HL-60 (cell line): Measurements from ENCODE around the gene MYO10.

Experiments used
- DNase-seq, 2 experiments: peaks; one replicate each; pipeline ENCODE4 v3.0.0-alpha.2; 2010 to 2020; ENCODE audit warnings: low read depth in 1 of 2, low spot score in 1 of 2
- H3K27ac ChIP-seq: fragments of 250-450 bp; sonication (Bioruptor Pico); replicated peaks from 2 replicates; pipeline ENCODE4 v1.5.1; 2020; ENCODE audit warnings: mild to moderate bottlenecking, moderate library complexity
- H3K27me3 ChIP-seq: fragments of 250-450 bp; sonication (Bioruptor Pico); 2 replicates; pipeline ENCODE4 v1.5.1; 2021; ENCODE audit warnings: mild to moderate bottlenecking, moderate library complexity; ENCODE audit not compliant: insufficient read depth, poor library complexity, severe bottlenecking
- H3K4me3 ChIP-seq: replicated peaks from 2 replicates; pipeline ENCODE4 v1.5.1; 2011; ENCODE audit warnings: mild to moderate bottlenecking, control low read depth, low read length; ENCODE audit not compliant: insufficient read depth
- CTCF ChIP-seq: IDR thresholded peaks from one replicate; pipeline ENCODE4 v1.5.1; 2011; ENCODE audit warnings: low read length, control low read depth, inconsistent platforms; ENCODE audit not compliant: insufficient read depth
- GABPA ChIP-seq: IDR thresholded peaks from 2 replicates; pipeline ENCODE4 v1.6.1; 2012; ENCODE audit warnings: low read depth
- POLR2AphosphoS5 ChIP-seq: IDR thresholded peaks from 2 replicates; pipeline ENCODE4 v1.6.1; 2012; ENCODE audit warnings: low read depth
- REST ChIP-seq: IDR thresholded peaks from 2 replicates; pipeline ENCODE4 v1.6.1; 2012; ENCODE audit warnings: low read depth; ENCODE audit not compliant: insufficient replicate concordance
- SPI1 ChIP-seq: IDR thresholded peaks from 2 replicates; pipeline ENCODE4 v1.6.1; 2012; ENCODE audit warnings: low read depth, mild to moderate bottlenecking, borderline replicate concordance

The MYO10 gene

DNA sequence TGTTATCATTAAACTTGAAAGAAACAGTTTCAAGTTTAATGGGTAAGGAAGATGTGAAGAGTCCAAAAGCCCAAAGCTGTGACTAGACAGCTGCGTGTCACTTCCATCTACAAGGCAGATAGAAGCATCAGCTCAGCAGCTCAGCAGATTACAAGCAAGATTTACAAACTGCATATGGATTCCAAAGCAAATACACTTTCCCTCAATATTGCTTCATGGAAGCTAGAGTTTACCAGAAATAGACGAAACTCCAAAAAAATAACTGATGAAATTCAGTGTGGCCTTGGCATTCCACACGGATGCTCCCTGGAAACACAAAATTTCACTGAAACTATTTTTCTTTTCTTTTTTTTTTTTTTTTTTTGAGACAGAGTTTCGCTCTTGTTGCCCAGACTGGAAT, 17.9 kb downstream of the MYO10 start:
- no peak overlapping the region for H3K27ac ChIP-seq
- H3K27me3 ChIP-seq, result no peaks in the 10 kb centered on the region
- H3K4me3 ChIP-seq, result no peak overlapping the region
- TF ChIP-seq SPI1, result no peak
- no peak for TF ChIP-seq GABPA
- no peak for TF ChIP-seq REST
- no peak for TF ChIP-seq POLR2AphosphoS5
- no peak for TF ChIP-seq CTCF
- DNase-seq, result no peak

DNA sequence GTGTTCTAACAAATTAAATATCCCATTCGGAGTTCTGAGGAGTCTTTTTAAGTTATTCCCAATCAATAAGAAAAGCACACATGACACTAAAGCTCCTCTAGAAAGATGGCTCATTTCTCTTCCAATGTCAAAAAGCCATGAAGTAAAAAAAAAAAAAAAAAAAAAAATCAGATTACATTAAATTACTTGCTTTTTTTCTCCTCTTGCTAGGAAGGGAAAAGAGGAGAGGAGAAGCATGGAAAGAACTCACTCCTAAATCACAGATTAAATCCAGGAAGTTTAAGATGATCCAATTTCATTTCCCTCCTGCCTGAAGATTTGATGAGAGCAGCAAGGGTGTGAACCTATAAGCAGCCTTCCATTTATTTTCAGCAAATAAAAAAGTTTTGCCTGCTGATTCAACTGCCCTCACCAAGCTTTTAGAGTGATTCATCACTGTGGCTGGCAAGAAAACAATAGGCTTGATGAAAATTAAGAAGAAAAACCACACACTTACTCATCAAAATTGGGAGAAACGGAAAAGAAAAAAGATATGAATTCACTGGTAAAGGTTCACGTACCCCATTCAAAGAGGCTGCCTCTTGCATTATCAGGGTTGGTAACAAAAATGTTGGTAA, 19.7 kb downstream of the MYO10 start:
- no peak for DNase-seq

More for the DNA sequence above, 19.7 kb downstream of the MYO10 start:
- H3K4me3 ChIP-seq, result no peak overlapping the region
- TF ChIP-seq REST (no peak), POLR2AphosphoS5 (no peak), CTCF (no peak), SPI1 (no peak), GABPA (no peak)
- H3K27ac ChIP-seq, result no peak overlapping the region
- no peaks in the 10 kb centered on the region for H3K27me3 ChIP-seq
